ENCODE results near the gene CXXC5.
"Not testable (repeated sequence)": the region's sequence is repeated elsewhere in the genome, so short reads cannot be mapped to it uniquely, and the experiment has no call there.

The CXXC5 gene

DNA sequence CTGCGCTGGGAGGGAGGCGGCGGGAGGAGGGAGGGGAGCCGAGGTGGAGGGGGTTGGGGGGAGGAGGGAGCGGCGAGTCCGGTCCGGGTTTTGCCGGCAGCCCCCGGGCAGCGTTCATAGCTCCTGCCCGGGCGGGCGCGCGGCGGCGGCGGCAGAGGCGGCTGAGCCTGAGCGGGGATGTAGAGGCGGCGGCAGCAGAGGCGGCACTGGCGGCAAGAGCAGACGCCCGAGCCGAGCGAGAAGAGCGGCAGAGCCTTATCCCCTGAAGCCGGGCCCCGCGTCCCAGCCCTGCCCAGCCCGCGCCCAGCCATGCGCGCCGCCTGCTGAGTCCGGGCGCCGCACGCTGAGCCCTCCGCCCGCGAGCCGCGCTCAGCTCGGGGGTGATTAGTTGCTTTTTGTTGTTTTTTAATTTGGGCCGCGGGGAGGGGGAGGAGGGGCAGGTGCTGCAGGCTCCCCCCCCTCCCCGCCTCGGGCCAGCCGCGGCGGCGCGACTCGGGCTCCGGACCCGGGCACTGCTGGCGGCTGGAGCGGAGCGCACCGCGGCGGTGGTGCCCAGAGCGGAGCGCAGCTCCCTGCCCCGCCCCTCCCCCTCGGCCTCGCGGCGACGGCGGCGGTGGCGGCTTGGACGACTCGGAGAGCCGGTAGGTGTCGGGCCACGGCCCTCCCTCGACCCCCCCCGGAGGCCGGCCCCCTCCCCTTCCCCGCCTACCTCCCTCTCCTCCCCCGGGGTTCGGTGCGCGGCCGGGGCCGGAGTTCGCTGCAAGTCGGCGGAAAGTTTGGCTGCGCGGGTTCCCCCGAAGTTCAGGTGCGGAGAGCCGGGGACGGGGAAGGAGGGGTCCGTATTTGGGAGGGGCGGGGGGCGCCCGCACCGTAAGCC, at the start of gene CXXC5:
Gene CXXC5 (plus strand): TSS at position 145 of the 877 bp plus-strand sequence. CDS start 32,175 bp downstream, outside the sequence.
- DNase-seq (ENCODE audit: low read depth): peak; percentile 69

DNA sequence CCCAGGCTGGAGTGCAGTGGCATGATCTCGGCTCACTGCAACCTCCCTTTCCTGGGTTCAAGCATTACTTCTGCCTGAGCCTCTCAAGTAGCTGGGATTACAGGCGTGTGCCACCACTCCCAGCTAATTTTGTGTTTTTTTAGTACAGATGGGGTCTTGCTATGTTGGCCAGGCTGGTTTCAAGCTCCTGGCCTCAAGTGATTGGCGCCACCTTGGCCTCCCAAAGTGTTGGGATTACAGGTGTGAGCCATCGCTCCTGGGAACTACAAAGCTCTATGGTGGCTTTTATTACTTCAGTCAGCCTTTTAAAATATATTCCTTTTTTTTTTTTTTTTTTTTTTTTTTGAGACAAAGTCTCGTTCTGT, 49.6 kb upstream of the CXXC5 start:
- not testable (repeated sequence) for DNase-seq (ENCODE audit: low read depth)

DNA sequence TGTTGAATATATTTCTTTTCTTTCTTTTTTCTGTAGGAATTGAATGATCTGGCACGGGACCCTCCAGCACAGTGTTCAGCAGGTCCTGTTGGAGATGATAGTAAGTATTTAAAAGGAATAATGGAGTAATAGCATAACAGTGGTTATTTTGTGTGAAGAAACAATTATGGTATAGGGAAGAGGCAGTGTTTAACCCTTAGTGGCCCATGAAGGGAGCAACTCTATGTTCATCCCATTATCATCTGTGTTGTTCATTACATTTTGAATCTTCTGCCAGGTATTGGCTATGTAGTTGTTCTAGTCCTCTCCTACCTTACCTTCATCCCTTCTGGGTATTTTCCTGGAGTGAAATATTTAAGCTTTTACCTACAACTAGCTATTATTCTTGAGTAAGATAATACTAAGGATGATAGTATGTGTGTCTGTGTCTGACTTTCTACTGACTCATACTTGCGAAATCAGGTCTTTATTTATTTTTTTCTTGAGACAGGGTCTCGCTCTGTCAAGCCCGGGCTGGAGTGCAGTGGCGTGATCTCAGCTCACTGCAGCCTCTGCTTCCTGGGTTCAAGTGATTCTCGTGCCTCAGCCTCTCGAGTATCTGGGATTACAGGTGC, 47.7 kb upstream of the CXXC5 start:
- DNase-seq (ENCODE audit: low read depth): no peak

DNA sequence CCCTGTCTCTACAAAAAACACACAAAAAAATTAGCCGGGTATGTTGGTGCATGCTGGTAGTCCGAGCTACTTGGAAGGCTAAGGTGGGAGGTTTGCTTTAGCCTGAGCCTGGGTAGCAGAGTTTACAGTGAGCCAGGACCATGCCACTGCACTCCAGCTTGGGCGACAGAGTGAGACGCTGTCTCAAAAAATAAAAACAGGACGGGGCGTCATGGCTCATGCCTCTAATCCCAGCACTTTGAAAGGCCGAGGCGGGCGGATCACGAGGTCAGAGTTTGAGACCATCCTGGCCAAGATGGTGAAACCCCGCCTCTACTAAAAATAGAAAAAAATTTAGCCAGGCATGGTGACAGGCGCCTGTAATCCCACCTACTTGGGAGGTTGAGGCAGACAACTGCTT, 46.7 kb upstream of the CXXC5 start:
- no peak for DNase-seq (ENCODE audit: low read depth)

DNA sequence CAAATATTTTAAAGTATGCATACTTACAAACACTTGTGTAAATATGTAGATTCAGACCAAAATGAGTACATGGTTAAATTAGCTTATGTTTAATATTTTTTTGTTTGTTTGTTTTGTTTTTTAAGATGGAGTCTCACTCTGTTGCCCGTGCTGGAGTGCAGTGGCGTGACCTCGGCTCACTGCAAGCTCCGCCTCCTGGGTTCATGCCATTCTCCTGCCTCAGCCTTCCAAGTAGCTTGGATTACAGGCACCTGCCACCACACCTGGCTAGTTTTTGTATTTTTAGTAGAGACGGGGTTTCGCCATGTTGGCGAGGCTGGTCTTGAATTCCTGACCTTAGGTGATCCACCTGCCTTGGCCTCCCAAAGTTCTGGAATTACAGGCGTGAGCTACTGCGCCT, 46.2 kb upstream of the CXXC5 start:
- not testable (repeated sequence) for DNase-seq (ENCODE audit: low read depth)

DNA sequence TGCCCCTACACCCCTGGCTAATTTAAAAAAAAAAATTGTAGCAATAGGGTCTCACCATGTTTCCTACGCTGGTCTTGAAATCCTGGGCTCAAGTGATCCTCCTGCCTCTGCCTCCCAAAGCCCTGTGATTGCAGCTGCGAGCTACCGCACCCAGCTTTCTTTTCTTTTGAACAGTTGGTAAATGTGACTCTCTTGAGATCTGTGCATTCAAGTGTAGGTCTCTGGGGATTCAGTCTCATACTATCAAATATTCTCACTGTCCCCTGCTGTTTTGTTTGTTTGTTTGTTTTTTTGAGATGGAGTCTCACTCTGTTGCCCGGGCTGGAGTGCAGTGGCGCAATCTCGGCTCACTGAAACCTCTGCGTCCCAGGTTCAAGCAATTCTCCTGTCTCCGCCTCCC, 42.3 kb upstream of the CXXC5 start:
- no peak for DNase-seq (ENCODE audit: low read depth)

DNA sequence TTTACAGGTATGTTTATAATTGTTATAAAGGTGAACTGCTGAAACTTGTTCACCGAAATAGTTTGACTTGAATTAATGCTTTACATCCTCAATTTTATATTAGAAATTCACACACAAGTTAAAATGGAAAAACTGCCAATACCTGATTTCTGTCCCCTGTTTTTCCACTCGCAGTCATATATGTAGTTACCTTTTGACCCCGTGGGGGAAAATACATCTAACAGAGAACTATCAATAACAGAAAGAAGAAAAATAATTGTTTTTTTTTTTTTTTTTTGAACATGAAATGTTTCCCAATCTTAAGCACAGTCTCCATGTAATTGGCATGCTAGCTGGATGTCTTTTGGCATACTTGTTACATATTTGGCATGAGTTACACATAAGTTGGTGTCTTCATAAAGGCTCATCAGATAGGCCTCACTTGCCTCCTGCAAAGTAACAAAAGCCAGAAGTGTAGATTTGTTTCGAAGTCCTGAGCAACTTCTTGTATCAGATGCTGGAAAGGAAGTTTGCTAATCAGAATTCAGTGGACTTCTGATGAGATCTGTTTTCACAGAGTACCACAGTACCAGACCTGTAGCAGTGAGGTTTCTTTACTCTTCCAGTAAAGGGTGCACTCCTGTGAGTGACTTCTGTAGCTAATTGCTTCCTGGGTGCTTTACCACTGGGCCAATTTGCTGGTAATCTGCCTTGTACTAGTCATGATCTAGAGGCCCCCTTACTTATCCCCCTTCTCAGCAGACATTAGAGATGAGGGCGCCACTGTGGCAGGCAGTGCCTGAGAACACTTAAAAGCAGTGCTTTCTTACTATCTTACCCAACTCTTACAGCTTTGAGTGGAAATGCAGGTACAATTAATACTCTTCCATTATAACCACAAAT, 36.2 kb upstream of the CXXC5 start:
- no peak for DNase-seq (ENCODE audit: low read depth)

DNA sequence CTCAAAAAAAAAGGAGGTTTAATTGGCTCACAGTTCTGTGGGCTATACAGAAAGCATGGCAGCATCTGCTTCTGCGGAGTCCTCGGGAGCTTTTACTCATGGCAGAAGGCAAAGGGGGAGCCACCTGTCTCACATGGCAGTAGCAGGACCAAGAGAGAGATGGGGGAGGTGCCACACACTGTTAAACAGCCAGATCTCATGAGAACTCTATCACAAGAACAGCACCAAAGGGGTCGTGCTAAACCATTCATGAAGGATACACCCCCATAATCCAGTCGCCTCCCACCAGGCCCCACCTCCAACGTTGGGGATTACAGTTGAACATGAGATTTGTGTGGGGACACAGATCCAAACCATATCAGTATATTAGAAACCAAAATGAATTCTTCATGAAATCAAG, 28.3 kb upstream of the CXXC5 start:
- no peak for DNase-seq (ENCODE audit: low read depth)

DNA sequence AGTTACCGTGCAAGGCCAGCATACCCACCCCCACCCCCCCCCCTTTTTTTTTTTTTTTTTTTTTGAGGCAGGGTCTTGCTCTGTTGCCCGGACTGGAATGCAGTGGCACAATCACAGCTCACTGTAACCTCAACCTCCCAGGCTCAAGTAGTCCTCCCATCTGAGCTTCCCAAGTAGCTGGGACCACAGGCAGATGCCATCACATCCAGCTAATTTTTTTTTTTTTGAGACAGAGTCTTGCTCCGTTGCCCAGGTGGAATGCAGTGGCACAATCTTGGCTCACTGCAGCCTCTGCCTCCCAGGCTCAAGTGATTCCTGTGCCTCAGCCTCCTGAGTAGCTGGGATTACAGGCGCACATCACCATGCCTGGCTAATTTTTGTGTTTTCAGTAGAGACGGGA, 22.8 kb upstream of the CXXC5 start:
- DNase-seq (ENCODE audit: low read depth): not testable (repeated sequence)

DNA sequence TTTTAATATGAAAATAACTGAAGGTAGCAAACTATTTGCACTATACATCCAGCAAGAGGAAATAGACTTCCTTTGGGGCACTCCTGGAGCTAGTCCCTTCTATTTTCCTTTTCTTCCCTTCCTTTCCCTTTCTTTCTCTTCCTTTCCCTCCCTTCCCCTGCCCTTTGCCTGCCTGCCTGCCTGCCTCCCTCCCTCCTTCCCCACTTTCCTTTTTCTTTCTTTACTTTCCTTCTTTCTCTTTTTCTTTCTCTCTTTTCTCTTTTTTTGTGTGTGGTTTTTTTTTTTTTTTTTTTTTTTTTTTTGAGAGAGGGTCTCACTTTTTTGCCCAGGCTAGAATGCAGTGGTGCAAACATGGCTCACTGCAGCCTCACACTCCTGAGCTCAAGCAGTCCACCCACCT, 17.3 kb upstream of the CXXC5 start:
- DNase-seq (ENCODE audit: low read depth): no peak

DNA sequence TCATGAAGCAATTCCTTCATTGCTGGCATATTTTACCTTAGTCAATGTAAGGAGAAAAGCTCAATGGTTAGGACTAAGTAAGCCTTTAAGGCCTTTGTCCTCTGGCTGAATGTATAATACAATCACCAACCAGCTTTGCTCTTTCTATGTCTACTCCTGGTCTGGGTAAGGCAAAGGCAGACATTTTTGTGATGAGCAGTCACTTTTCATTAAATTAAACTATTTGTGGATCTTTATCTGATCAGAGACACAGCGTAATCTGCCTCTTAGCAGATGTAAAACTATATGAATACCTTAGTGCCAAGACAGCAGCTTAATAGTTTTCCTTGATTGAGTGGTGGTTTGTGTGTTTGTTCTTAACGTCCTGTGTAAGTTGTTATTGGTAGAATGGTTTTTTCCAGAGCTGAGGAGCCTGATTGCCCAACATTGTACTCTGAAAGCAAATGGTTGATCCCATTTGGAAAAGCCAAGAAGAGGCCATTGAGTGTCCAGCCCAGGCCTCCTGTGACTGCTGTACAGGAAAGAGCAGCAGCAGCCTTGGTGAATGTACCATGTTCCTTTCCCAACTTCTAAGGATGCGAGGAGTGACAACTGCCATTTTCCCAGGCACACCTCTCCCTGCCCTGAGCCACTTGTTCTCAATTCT, 16.5 kb upstream of the CXXC5 start:
- no peak for DNase-seq (ENCODE audit: low read depth)

DNA sequence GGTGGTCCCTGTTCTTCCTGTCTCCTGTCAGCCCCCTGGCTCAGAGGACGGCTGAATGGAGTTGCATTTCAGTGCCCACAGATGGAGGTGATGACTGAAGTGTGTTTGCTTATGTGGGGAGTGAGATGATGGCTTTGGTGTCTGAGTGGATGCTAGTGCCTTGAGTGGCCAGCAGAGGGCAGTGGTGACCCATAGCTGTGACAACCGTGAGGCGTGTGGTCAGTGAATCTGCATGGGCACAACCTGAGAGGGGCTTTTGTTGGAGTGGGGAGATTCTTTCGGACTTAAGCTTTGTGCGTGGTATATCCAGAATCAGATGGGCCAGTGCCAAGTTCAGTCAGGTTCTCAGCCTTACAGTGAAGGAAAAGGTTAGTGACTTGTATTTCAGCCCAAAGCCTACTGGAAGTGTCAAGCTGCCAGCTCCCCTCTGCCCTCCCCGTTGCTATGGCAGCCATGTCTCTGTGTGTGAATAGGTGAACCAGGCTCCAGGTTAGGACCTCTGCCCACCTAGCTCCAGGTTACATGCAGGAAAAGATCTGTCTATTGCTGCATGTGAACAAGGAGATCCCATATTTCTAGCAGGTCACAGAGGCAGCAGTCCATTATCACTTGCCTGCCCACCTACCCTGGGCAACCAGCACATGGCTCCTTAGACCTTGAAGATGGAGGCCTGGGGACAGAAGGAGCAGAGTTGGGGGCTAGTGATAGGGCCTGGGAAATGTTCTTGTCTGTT, 14.7 kb upstream of the CXXC5 start:
- peak; percentile 54 for DNase-seq (ENCODE audit: low read depth)

DNA sequence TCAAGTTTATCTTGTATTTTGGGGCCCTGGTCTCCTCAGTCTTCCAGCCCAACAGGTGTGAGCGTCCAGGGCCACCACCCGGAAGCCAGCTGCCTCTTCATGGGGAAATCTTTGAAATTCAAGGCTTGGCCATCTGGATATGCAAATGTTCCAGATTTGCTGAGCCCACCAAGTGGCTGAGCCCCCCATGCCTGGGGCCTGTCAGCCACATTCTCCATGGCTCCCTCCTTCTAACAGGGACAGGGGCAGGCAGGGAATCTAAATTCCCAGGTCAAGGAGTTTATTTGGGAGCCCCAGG, 14.2 kb upstream of the CXXC5 start:
- no peak for DNase-seq (ENCODE audit: low read depth)

DNA sequence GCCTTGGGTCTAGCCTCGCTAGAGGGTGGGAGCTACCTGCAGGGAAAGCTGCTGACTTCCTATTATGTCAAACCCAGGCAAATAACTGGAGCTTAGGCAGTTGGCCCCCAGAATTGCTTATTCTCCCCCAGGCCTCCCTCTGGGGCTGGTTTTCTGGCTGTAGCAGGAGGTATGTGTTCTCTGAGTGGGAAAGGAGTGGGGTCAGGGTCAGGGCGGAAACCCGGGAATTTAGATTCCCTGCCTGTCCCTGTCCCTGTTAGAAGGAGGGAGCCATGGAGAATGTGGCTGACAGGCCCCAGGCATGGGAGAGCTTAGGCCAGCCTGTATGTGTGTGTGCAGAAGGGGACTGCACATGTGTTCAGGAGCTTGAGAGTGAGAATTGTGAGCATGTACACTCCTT, 13.6 kb upstream of the CXXC5 start:
- DNase-seq (ENCODE audit: low read depth): no peak

DNA sequence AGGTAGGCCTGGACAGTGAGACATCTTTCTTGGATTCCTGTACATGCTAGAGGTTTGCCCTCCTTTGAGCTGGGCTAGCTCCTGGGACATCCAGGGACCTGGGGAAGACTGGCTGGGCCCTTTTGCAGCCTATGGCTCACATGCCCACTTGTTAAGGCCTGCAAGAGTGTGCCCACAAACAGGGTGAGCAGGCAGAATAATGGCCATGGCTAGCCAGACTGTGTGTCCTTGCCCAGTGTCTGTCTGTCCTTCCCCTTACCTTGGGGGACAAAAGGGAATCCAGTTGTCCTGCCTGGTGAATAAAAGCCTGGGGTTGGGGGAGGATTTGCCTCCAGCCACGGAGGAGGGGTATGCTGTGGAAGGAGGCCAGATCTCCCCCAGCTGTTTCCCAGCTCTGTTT, 13.0 kb upstream of the CXXC5 start:
- DNase-seq (ENCODE audit: low read depth): no peak

DNA sequence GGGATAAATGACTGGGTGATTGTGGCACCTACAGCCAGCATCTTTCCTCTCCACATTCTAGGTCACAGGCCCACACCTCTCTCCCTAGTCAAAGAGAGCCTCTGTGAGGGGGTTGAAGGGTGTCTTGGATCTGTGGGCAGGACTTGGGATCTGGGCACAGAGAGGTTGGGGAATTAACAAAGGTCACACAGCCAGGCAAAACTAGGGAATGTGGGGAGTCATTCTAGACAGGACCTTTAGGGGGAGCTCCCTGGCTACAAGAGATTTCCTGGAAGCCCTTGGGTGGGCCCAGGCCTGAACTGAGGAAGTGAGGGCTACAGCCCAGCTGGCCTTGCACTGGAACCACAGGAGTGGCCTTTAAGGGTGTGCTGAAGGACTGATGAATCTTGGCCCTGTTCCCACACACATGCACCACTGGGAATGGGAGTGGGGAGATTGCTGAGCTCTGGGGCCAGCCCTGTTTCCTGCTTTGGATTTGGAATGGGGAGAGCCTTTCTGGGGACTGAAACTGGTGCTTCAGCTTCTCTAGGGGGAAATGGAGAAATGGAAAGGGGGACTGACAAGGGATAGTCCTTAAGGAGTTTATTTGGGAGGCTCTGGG, 12.4 kb upstream of the CXXC5 start:
- peak; percentile 94 for DNase-seq (ENCODE audit: low read depth)

DNA sequence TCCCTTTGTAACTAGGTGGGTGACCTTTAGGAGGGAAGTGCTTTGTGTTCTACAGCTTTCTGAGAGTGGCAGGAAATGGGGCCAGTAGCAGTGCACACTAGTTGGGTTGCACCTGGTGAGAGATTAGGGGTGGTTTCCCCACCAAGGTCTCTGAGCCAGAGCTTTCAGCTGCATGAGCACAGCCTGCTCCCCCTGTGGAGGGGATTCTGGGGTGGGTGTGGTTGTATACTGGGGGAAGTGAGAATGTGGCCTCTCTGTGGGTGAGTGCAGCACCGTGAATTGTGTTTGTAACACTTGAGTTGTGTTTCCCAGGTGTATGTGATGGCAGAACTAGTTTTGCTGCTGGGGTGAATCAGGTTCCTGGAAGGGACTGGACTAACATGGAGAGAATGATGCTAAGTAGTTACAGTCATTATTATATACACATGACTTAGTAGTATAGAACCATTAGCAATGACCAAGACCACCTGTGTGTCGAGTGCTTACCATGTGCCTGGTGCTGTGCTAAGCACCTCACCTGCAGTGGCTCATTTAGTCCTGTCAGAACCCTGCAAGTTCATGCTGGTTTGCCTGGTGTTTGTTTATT, 11.8 kb upstream of the CXXC5 start:
- no peak for DNase-seq (ENCODE audit: low read depth)

DNA sequence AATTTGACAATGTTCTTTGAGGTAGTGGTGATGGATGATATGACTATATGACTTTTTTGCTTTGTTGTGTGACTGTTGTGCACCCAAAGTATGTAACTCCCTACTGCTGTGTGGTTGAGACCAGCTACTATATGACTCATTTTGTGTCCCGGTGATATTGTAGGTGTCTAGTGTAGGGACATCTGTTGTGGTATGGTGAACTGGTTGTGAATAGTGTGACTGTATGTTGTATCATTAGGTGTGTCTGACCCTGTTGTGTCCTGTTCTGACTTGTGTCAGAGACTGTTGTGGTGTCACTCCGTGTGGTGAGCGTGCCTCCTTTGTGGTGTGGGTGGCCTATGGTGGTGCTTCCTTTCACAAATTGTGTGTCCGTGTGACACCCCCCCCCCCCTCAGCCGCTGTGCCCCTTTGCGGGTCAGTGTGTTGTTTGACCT, 11.2 kb upstream of the CXXC5 start:
- no peak for DNase-seq (ENCODE audit: low read depth)

DNA sequence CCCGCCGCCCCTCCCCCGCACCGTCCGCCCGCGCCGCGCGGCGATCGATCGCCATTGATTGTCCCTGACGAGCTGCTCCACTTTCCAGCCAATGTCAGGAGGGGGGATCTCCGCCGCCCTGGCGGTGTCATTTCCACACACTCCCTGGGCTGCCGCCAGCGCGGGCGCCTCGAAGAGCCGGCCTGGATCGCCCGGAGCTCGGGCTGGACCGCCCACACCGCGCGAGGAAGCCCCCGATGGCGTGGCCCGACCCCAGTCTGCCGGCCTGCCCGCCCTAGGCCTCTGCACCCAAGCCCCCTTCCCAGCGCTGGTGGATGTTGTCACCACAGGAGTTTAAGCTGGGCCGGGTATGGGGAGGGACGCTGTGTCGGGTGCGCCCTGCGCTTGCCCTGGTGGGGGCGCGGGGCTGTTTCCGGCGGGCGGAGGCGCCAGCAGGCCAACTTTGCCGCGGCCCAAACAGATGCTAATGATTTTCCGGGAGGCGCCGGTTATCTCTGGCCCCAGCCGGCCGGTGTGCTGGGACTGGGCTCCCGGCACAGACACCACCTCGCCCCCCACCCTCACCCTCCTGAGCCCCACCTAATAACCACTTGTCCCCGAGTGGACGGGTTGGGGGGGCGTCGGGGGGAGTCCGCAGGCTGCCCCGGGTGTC, 10.6 kb upstream of the CXXC5 start:
- DNase-seq (ENCODE audit: low read depth): peak; percentile 70

DNA sequence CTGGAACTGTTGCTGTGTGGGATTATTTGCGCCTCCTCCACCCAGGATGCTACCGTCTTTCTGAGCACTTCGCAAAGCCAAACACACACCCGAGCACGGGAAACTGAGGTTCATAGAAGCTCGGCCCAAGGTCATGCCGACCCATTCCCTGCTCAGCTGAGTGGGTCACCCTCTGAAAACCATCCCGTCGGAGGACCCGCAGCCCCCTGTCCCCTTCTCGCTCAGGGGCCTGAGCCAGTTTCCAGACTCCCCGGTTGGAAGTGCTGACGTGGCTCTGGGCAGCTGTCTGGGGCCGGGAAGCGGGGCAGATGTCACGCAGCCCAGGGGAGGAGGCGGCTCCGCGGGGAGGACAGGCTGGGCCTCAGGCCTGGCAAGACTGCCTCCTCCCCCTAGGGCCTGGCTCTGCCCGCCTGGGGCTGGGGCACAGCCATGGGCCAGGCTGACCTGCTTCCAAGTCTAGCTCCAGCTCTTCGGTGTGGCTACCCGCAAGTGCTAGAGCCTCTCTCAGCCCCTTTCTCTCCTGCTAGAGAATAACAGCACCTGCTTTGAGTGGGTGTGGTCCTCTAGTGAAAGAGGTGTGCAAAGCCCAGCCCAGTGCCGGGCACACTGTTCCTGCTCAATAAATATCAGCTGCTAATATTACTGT, 9.9 kb upstream of the CXXC5 start:
- peak; percentile 74 for DNase-seq (ENCODE audit: low read depth)

Data from GM04504 (cell line).